Measurements from ENCODE around the gene CPEB1.
"Not testable (repeated sequence)": the region's sequence is repeated elsewhere in the genome, so short reads cannot be mapped to it uniquely, and the experiment has no call there.

DNA sequence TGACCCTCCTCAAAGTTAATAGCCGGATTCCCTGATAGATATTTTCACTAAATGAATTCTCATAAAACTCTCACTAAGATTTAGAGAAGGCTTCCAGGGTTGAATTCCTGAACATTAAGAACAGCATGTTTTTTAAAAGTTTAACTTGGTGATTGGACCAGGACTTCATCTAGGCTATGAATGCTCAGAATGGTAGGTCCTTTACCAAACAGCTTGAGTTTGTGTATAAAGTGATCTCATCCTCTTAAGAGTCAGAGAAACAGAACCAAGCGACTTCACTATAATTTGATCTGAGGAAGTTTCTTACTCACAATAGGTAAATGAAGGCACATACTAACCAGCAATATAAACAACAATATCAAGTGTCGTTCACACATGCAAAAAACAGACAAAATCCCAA, 143.1 kb downstream of the CPEB1 start:
- TF ChIP-seq, protein P1, sequence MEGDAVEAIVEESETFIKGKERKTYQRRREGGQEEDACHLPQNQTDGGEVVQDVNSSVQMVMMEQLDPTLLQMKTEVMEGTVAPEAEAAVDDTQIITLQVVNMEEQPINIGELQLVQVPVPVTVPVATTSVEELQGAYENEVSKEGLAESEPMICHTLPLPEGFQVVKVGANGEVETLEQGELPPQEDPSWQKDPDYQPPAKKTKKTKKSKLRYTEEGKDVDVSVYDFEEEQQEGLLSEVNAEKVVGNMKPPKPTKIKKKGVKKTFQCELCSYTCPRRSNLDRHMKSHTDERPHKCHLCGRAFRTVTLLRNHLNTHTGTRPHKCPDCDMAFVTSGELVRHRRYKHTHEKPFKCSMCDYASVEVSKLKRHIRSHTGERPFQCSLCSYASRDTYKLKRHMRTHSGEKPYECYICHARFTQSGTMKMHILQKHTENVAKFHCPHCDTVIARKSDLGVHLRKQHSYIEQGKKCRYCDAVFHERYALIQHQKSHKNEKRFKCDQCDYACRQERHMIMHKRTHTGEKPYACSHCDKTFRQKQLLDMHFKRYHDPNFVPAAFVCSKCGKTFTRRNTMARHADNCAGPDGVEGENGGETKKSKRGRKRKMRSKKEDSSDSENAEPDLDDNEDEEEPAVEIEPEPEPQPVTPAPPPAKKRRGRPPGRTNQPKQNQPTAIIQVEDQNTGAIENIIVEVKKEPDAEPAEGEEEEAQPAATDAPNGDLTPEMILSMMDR (IDR thresholded peaks at IDR 0.05): not testable (repeated sequence)
- not testable (repeated sequence) for TF ChIP-seq POLR2A (IDR thresholded peaks at IDR 0.05)

Data from thyroid gland (tissue), 4 donors.